ENCODE measurements around the gene PHF21B.

The PHF21B gene

GRCh38 chr22:44837481-44837880 is 172.3 kb downstream of the PHF21B start:
- whole genome bisulfite sequencing (ENCODE audit: insufficient coverage, insufficient read length) = no CpG with 5 or more reads among the region's 15 CpGs
- Histone ChIP-seq H3K9me3 (ENCODE audit: control insufficient read depth, insufficient read depth, low read length) (no peaks in the 10 kb centered on the region), H3K27me3 (ENCODE audit: control insufficient read depth, insufficient read depth, low read length) (no peaks in the 10 kb centered on the region), H3K27ac (ENCODE audit: low read length) (no peak overlapping the region), H3K4me1 (ENCODE audit: control insufficient read depth, insufficient read depth, low read length) (0 out of 2 replicates have a peak, but pooled peaks cover under 1% of the 10 kb centered on the region), H3K4me3 (ENCODE audit: low read length) (no peak overlapping the region), H3K36me3 (ENCODE audit: control insufficient read depth, insufficient read depth, low read length) (no peaks in the 10 kb centered on the region; the same call in 1 of the 2 replicates)
- DNase-seq (ENCODE audit: low read depth, low spot score) = no peak

- no peaks in the 10 kb centered on the region for H3K27me3 ChIP-seq (ENCODE audit: control insufficient read depth, insufficient read depth, low read length)
- no peaks in the 10 kb centered on the region for H3K4me1 ChIP-seq (ENCODE audit: control insufficient read depth, insufficient read depth, low read length)
- DNase-seq (ENCODE audit: low read depth, low spot score) = no peak
- no peaks in the 10 kb centered on the region for H3K9me3 ChIP-seq (ENCODE audit: control insufficient read depth, insufficient read depth, low read length)
- no peak overlapping the region for H3K4me3 ChIP-seq (ENCODE audit: low read length)
- no peak overlapping the region for H3K27ac ChIP-seq (ENCODE audit: low read length)
- no peaks in the 10 kb centered on the region for H3K36me3 ChIP-seq (ENCODE audit: control insufficient read depth, insufficient read depth, low read length)
Measured at GRCh38 chr22:44834065-44834464, 175.7 kb downstream of the PHF21B start.

GRCh38 chr22:44831885-44832284 is 177.9 kb downstream of the PHF21B start:
- Histone ChIP-seq H3K36me3 (ENCODE audit: control insufficient read depth, insufficient read depth, low read length) (no peaks in the 10 kb centered on the region), H3K9me3 (ENCODE audit: control insufficient read depth, insufficient read depth, low read length) (no peaks in the 10 kb centered on the region), H3K4me1 (ENCODE audit: control insufficient read depth, insufficient read depth, low read length) (no peaks in the 10 kb centered on the region), H3K27ac (ENCODE audit: low read length) (no peak overlapping the region), H3K27me3 (ENCODE audit: control insufficient read depth, insufficient read depth, low read length) (no peaks in the 10 kb centered on the region), H3K4me3 (ENCODE audit: low read length) (no peak overlapping the region)
- WGBS (ENCODE audit: insufficient coverage, insufficient read length) = no CpG with 5 or more reads among the region's 1 CpG
- DNase-seq (ENCODE audit: low read depth, low spot score) = no peak

Data from iPS DF 6.9 (cell line).